Measurements from ENCODE around the gene SLC12A5. TPM values are rescaled to one million over a fixed set of nuclear protein-coding genes. Genes with fewer than 3 reads are reported as not detected.

The SLC12A5 gene
- total RNA-seq, 2 donors from 2014 or later = not detected

- Histone ChIP-seq H3K9me3 (no peaks in the 10 kb centered on the region), H3K27me3 (replicated peaks; ENCODE audit: insufficient read depth) (peaks cover 18% of the 10 kb centered on the region), H3K27ac (no peak overlapping the region), H3K36me3 (no peaks in the 10 kb centered on the region), H3K4me1 (ENCODE audit: control insufficient read depth in 1 of 2, low read depth in 2 of 2) (peaks cover 0 to 4% of the 10 kb centered on the region in 2 donors), H3K4me3 (no peak overlapping the region)
- DNase-seq (ENCODE audit: low spot score) (no peak), ATAC-seq (ENCODE audit: insufficient number of reproducible peaks, low FRiP score, low read depth) (no peak)
- no peak for TF ChIP-seq CTCF (IDR thresholded peaks at IDR 0.05)
Measured at GRCh38 chr20:46006964-46007363, 22.1 kb upstream of the SLC12A5 start.

- H3K27me3 ChIP-seq (replicated peaks; ENCODE audit: insufficient read depth) = peaks cover 21% of the 10 kb centered on the region
- H3K9me3 ChIP-seq = no peaks in the 10 kb centered on the region
- no peaks in the 10 kb centered on the region for H3K36me3 ChIP-seq
- DNase-seq (ENCODE audit: low spot score) (no peak), ATAC-seq (ENCODE audit: insufficient number of reproducible peaks, low FRiP score, low read depth) (no peak)
- no peak overlapping the region for H3K4me3 ChIP-seq
- peaks cover 0 to 4% of the 10 kb centered on the region in 2 donors for H3K4me1 ChIP-seq (ENCODE audit: control insufficient read depth in 1 of 2, low read depth in 2 of 2)
- no peak overlapping the region for H3K27ac ChIP-seq
- no peak for TF ChIP-seq CTCF (IDR thresholded peaks at IDR 0.05)
Measured at GRCh38 chr20:46007671-46008070, 21.3 kb upstream of the SLC12A5 start.

- ATAC-seq (ENCODE audit: insufficient number of reproducible peaks, low FRiP score, low read depth) = no peak
- Histone ChIP-seq H3K4me1 (ENCODE audit: control insufficient read depth in 1 of 2, low read depth in 2 of 2) (peaks cover 5 to 11% of the 10 kb centered on the region in 2 donors), H3K27me3 (replicated peaks; ENCODE audit: insufficient read depth) (peaks cover 31% of the 10 kb centered on the region)
Measured at GRCh38 chr20:46009816-46010215, 19.2 kb upstream of the SLC12A5 start.

GRCh38 chr20:46010491-46011391, 18.3 kb upstream of the SLC12A5 start:
- Histone ChIP-seq H3K27me3 (replicated peaks; ENCODE audit: insufficient read depth) (peaks cover 31% of the 10 kb centered on the region), H3K9me3 (no peaks in the 10 kb centered on the region), H3K4me1 (ENCODE audit: control insufficient read depth in 1 of 2, low read depth in 2 of 2) (peaks cover 5 to 11% of the 10 kb centered on the region in 2 donors), H3K4me3 (peak overlapping the region; percentile 47), H3K36me3 (no peaks in the 10 kb centered on the region), H3K27ac (no peak overlapping the region)
- DNase-seq (ENCODE audit: low spot score) (no peak), ATAC-seq (ENCODE audit: insufficient number of reproducible peaks, low FRiP score, low read depth) (no peak)
- no peak for TF ChIP-seq CTCF (IDR thresholded peaks at IDR 0.05)

More at GRCh38 chr20:46009816-46010215, 19.2 kb upstream of the SLC12A5 start:
- no peak for TF ChIP-seq CTCF (IDR thresholded peaks at IDR 0.05)
- H3K27ac ChIP-seq = no peak overlapping the region
- no peaks in the 10 kb centered on the region for H3K36me3 ChIP-seq
- no peak overlapping the region for H3K4me3 ChIP-seq
- DNase-seq (ENCODE audit: low spot score) = no peak
- no peaks in the 10 kb centered on the region for H3K9me3 ChIP-seq

GRCh38 chr20:46011631-46012482, 17.2 kb upstream of the SLC12A5 start:
- H3K4me3 ChIP-seq = no peak overlapping the region
- ATAC-seq (ENCODE audit: insufficient number of reproducible peaks, low FRiP score, low read depth) = no peak
- no peak for DNase-seq (ENCODE audit: low spot score)
- peaks cover 31% of the 10 kb centered on the region for H3K27me3 ChIP-seq (replicated peaks; ENCODE audit: insufficient read depth)
- no peaks in the 10 kb centered on the region for H3K9me3 ChIP-seq
- no peak overlapping the region for H3K27ac ChIP-seq
- no peak for TF ChIP-seq CTCF (IDR thresholded peaks at IDR 0.05)
- H3K4me1 ChIP-seq (ENCODE audit: control insufficient read depth in 1 of 2, low read depth in 2 of 2) = peaks cover 5 to 11% of the 10 kb centered on the region in 2 donors
- no peaks in the 10 kb centered on the region for H3K36me3 ChIP-seq

All from thoracic aorta (tissue), 2 donors.